NCI-H2107 treated with DMSO at 0.1 percent for 48 hours (cell line): ENCODE measurements around the gene SPACA9.
A peak's percentile ranks its signal among the peaks of the same experiment; 100 is the strongest.

ENCODE experiments used
- DNase-seq: peaks from one replicate; lab custom pipeline; 2025; ENCODE audit not compliant: unreplicated experiment; lab: John Stamatoyannopoulos, UW

Gene SPACA9

DNA sequence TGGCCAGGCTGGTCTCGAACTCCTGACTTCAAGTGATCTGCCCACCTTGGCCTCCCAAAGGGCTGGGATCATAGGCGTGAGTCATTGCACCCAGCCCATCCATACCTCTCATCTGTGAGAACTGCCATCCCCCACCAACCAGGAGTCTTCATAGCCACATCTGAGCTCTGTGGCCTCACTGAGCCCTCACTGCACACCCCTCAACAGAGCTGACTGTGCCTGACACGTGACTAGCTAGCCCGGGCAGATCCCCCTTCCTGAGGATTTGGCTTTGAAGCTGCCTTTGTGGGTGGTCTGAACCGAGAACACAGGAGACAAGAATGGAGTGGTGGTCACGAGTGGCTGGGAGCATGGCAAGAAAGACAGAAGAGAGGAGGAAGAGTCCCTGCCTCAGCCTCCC, 16.2 kb upstream of the SPACA9 start:
- DNase-seq, result no peak

- no peak for DNase-seq
Observed at GRCh38 chr9:132863096-132863495, 15.6 kb upstream of the SPACA9 start.

- DNase-seq, result no peak
Observed at GRCh38 chr9:132864277-132864676, 14.4 kb upstream of the SPACA9 start.

DNA sequence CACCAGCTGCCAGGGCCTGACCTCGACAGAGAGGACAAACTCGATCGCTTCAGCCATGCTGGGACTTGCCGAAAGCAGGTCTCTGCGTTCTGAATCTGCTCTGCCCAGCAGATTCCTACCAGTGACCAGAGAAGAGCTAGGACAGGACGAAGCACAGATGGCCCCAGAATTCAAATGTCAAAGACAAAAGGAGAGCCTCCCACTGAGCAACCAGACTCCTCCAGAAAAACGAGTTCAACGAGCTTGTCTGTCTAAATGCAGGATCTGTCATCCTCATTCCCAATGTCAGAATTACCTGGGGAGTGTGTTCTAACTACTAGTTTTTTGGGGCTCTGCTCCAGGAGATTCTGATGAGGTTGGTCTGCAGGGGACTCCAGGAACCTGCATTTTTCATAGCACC, 14.0 kb upstream of the SPACA9 start:
- DNase-seq, result no peak

DNA sequence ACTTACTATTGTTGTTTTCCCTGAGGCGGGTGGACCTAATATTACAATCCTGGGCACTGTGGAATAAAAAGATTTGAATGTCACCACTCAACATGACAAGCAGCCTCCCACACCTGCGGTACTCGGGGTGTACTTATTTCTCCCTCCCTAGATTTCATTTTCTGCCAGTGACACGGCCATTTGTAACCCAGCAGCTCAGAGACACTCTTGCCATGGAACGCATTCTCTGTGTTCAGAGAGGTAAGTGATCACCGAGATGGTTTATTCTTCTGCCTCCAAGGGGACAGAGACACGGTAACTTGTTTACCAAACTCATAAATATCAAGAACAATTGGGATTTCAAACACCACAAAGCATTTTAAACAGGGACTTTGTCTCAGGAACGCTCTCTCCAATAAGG, 11.8 kb upstream of the SPACA9 start:
- no peak for DNase-seq

- no peak for DNase-seq
Observed at GRCh38 chr9:132869266-132869665, 9.4 kb upstream of the SPACA9 start.

GRCh38 chr9:132873403-132873802, 5.3 kb upstream of the SPACA9 start:
- no peak for DNase-seq

DNA sequence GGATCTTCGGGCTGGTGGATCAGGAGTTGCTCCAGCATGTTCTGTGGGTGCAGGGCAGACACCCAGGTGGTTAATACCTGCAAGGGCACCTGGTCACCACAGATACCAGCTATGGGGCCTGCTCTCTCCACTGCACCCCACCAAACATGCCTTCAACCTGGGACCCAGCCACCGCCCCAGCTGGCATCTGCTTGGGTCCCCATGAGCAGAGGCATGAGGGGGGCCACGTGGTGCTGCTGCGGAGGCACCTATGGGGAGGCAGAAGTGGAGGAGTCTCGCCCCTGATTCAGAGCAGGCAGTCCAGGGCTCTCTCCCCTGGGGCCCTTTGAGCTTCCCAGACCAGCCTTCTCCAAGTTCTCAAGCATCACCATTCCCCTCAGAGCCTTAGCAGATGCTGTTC, 3.5 kb upstream of the SPACA9 start:
- no peak for DNase-seq

DNA sequence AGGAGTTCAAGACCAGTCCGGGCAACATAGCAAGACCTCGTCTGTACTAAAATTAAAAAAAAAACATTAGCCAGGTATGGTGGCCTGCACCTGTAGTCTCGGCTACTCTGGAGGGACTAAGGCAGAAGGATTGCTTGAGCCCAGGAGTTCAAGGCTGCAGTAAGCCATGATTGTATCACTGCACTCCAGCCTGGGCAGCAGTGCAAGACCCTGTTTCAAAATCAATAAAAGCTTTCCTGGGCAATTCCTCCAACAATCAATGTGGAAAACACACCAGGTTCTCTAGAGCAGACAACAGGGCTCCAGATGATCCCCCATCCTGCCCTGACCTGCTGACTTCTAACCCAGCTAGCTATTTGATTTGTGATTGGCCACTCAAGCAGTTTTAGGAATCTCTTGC, 1.8 kb upstream of the SPACA9 start:
- DNase-seq, result no peak

DNA sequence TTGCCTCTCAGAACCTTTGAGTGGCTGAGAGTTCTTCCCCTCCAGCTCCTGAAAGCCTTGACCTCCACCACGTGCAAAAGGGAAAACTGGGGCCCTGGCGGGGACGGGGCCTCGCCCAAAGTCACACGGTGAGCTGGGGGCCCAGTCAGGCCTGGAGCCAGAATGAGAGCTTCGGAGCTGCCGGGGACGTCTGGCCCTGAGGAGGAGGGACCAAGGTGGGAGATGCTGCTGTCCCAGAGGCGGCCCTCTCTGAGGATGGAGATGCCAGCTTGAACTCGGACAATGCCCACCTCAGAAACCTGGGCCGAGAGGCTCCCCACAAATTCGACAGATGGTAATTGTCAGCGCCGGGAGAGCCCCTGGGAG, 1.3 kb upstream of the SPACA9 start:
- DNase-seq, result no peak

- peak; percentile 4 for DNase-seq
Observed at GRCh38 chr9:132877824-132878694, 639 bp upstream of the SPACA9 start, which contains the start of gene AK8. Gene AK8 (minus strand): TSS chr9:132878284. CDS start chr9:132878255, 29 bp downstream.

- no peak for DNase-seq
Observed at GRCh38 chr9:132879457-132880323, 992 bp downstream of the SPACA9 start.

DNA sequence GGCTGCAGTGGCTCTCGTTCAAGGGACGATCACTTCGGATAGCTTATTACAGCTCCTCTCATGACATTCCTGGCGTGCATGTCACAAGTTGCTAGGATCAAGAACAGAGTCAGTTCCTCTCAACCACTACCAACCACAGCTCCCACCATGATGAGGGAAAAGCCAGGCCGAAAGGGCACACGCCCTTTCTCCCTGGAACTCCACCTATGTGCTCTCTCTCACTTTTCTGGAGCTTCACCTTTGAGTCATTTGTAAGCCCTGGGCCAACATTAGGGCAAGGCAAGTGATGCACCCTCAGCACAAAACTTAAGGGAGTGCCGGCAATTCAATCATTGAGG, 1.6 kb downstream of the SPACA9 start:
- DNase-seq, result no peak

DNA sequence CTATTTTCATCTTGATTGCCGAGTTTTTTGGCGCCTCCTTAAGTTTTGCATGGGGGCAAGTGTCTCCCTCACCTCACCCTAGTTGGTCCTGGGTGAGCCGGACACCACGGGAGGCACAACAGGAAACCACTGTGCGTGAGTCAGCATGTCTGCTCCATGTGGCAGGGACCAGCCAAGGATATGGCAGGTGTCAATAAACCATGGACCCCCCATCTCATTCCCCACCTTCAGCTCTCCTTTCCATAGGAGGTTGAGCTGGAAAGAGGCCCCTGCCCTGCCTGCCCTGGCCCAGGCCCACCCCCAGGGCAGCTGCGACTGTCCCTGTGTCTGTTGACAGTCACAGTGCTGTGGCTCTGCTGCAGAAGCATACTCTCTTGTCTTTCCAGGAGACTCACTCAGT, 3.1 kb downstream of the SPACA9 start:
- DNase-seq, result no peak

DNA sequence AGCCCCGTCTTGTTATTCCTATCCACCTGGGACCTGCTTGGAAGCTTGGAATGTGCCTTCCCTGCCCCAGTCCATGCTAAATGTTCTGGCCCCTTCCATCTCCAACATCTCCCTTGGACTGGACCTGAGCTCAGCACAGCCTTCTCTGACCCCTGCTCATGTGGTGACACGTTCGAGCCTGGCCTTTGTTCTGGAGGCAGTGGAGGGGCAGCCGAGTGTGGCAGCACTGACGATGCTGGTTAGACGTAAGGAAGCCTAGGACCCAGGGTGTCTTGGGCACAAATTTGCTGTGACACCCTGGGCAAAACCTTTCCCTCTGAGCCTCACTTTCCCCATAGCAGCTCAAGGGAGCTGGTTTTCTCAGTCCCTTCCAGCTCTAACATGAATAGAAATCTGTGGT, 3.9 kb downstream of the SPACA9 start:
- DNase-seq, result no peak

DNA sequence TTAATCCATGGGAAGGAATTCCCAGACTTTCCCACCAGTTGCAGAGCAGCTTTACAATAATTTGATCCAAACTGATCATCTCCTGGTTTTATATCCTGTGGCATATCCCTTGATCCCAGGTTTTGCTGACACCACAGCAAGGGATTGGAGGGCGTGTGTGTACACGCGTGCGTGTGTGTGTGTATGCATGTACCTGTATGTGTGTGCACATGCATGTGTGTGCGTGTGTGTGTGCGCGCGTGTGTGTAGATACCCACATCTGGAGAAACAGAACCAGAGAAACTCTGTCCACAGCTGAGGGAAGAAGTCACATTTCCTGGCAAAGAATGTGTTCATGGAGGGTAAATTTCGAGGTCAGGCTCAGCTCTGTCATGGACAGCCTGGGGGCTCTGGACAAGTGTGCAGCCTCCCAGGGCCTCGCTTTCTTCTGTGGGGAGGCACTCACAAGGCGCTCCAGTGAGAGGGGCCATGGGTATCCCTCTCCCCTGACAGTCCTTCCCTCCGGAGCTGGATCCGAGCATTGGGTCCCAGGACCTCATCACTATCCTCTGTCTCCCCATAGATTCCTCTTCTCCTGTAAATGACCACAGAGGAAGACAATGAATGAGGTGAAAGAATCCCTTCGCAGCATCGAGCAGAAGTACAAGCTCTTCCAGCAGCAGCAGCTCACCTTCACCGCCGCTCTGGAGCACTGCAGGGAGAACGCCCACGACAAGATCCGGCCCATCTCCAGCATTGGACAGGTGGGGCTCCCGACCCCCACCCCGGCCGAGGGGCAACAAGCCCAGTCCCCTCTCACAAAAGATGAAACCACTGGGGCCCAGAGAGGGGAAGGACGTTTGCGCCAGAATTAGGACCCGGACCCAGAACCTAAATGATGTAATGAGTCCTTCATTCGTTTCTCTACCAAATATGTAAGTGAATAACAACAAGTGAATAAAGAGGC, 4.9 kb downstream of the SPACA9 start:
- DNase-seq, result no peak

- no peak for DNase-seq
Observed at GRCh38 chr9:132885720-132886333, 7.1 kb downstream of the SPACA9 start.

GRCh38 chr9:132886334-132886725, 7.6 kb downstream of the SPACA9 start:
- no peak for DNase-seq

- DNase-seq, result no peak
Observed at GRCh38 chr9:132887181-132888120, 8.8 kb downstream of the SPACA9 start.

GRCh38 chr9:132888151-132888550, 9.5 kb downstream of the SPACA9 start:
- no peak for DNase-seq
